ENCODE measurements around the gene POLR2I.
"Not testable (repeated sequence)": the region's sequence is repeated elsewhere in the genome, so short reads cannot be mapped to it uniquely, and the experiment has no call there.

POLR2I gene

DNA sequence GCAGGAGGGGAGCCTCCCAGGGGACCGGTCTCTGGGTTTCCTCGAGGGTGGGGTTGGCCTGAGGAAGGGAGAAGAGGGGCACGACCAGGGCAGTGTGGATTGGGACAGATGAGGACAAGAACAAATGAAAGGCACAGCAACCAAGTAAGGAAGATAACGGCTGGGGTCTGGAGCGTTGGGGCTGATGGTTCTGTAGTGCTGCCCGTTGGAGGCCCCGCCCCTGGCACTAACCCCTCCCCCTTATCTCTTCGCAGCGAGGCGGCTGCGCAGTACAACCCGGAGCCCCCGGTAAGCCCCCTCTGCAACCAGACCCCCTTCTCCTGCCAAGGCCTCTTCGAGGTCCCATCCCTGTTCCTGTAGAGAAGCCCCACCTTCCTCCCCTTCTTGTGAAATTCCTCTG, 27.4 kb upstream of the POLR2I start:
- no peak for DNase-seq (ENCODE audit: low read depth in 1 of 2, low spot score in 1 of 2)
- no peak for TF ChIP-seq JUND (IDR thresholded peaks at IDR 0.05; ENCODE audit: low read depth)
- in situ Hi-C loops (cut with HindIII; ENCODE audit: low pct_unique_long_range_greater_than_20kb, low sequenced_read_pairs): no loop called here

DNA sequence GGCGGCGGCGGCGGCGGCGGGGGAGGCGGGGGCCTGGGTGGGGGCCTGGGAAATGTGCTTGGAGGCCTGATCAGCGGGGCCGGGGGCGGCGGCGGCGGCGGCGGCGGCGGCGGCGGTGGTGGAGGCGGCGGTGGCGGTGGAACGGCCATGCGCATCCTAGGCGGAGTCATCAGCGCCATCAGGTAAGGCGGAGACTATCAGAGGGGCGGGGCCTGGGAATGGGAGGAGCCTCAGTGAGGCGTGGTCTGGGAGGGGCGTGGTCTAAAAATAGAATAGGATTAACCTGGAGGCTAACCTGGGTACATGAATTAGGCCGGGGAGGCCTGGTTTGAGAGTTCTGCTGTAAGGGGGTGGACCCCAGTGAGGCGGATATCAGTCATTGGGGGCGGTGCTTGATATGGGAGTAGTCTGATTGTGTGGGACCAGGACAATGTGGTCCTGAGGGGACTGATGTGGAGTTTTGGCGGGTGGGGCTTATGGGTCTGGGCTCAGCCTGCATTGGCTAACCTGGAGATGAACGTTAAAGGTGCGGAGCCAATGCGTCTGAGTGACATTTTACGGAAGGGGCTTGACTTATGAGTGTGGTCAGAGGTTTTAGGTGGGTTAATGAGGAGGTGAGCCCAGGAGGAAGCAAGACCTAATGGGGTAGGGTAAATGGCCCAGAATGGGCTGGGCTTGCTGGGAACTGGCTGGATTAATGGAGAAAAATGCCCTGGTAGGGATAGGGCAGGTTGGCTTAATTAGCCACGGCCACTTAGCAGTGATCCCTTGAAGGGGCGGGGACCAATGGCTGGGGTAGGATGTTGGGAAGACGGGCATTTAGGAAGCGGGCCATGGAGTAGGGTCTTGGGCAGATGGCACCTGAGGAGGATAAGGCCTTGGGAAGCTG, 26.6 kb upstream of the POLR2I start:
- DNase-seq (ENCODE audit: low read depth in 1 of 2, low spot score in 1 of 2): peak; percentile 86 to 91
- TF ChIP-seq JUND (IDR thresholded peaks at IDR 0.05; ENCODE audit: low read depth): no peak
- in situ Hi-C loops (cut with HindIII; ENCODE audit: low pct_unique_long_range_greater_than_20kb, low sequenced_read_pairs): no loop called here

DNA sequence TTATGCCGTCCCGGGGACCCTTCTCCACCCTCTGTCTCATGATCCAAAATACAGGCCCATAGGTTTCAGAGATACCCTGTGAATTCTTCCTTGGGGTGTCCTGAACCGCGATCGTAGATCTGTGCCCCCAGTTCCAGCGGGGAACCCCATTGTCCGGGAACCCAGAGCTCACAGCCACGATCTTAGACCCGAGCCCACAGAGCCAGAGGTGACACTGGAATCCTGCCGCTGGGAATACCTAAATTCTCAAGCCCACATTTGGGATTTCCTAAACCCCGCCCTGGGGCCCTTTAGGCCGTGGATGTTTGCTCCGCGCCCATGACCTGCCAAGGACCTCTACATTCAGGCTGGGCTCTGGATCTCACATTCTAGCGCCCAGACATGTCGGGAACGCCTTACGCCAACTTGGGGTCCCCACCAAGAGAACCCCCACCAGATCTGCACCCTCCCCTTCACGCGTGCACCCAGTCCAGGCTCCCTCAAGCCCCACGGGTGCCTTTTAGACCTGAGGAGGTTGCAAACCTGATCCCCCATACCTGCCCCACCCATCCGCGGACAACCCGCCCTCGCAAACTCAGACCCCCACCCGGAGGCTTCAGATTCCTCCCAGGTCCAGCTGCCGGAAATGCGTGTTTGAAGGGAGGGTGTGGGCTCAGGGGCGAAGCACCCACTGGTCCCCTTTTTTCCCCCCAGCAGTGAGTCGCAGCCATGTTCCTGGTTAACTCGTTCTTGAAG, 25.8 kb upstream of the POLR2I start:
- peak; percentile 31 to 71 for DNase-seq (ENCODE audit: low read depth in 1 of 2, low spot score in 1 of 2)
- in situ Hi-C loops (cut with HindIII; ENCODE audit: low pct_unique_long_range_greater_than_20kb, low sequenced_read_pairs): no loop called here
- no peak for TF ChIP-seq JUND (IDR thresholded peaks at IDR 0.05; ENCODE audit: low read depth)

DNA sequence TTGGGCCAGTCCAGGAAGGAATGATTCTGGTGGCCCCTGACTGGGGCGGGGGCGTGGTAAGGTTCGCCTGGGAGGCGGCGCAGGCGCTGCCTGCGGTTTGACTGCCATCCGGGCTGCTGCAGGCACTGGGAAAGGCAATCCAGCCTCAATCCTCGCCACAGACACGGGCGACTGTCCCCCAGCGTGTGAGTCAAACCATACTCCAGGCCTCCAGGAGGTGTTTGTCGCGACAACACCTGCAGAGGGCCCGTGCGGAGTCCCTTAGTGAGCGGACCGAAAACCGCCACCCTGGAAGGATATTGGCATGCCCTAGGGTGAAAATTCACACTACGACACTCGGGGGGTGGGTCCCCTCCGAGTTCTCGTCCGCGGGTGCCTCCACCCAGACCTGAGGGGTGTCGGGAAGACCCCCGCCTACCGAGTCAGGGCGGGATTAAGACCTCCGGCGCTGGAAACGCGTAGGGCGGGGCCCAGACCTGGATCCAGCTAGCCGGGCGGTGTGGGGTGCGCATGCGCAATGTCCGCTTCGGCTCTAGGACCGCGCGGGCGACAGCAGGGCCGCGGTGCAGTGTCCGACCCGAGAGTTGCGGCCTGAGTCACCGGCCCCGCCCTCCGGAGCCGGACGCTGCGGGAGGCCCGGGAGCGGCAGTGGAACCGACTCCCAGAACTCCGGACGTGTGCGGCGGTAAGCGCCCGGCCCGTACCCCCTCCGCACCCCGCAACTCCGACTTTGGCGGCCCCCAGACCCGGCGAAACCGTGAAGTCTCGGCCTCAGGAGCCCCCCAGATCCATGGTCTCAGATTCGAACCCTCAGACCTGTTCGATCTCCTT, 25.0 kb upstream of the POLR2I start, which contains the start of gene CAPNS1:
CAPNS1 (plus strand) TSS at position 594 of the 831 bp plus-strand sequence. CDS start 946 bp downstream, outside the sequence.
- DNase-seq (ENCODE audit: low read depth in 1 of 2, low spot score in 1 of 2): peak; percentile 87 to 95
- in situ Hi-C loops (cut with HindIII; ENCODE audit: low pct_unique_long_range_greater_than_20kb, low sequenced_read_pairs): no loop called here
- TF ChIP-seq JUND (IDR thresholded peaks at IDR 0.05; ENCODE audit: low read depth): no peak

DNA sequence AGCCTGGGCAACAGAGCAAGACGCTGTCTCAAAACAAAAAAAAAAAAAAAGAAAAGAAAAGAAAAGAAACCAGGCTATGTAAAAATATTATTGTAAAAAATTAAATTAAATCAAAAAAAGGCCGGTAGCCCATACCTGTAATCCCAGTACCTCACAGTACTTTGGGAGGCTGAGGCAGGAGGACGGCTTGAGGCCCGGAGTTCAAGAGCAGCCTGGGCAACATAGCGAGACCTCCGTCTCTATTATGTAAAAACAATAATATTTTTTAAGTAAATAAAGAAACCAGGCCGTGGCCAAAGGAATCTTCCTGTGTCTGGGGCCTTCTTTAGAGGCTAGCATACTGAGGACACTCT, 24.4 kb upstream of the POLR2I start:
- no peak for TF ChIP-seq JUND (IDR thresholded peaks at IDR 0.05; ENCODE audit: low read depth)
- no peak for DNase-seq (ENCODE audit: low read depth in 1 of 2, low spot score in 1 of 2)
- in situ Hi-C loops (cut with HindIII; ENCODE audit: low pct_unique_long_range_greater_than_20kb, low sequenced_read_pairs): no loop called here

DNA sequence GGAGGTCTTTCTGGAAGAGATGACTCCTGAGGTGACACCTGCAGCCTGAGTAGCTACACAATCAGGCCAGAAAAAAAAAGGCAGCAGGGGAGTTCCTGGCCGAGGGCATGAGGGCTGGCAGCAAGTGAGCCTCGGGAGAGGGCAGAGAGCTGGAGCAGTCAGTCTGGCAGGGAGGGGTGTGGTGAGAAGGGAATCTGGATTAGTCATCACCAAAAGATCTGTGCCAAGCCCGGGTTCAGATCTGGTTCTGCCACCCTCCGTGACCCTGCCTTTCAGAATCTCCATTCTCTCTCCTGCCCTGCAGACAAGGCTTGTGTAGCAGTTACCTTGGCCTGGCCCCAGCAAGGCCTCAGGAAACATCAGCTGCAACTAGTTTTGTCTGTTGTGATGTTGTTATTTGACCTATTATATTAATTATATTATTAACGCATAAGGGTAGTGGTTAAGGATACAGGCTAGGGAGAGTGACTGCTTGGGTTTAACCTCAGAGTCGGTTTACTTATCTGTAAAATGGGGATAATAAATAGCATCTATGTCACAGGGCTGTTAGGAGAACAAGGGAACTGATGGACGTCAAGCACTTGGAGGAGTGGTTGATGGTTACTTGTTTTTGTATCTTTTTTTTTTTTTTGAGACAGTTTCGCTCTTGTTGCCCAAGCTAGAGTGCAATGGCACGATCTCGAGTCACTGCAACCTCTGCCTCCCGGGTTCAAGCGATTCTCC, 22.4 kb upstream of the POLR2I start:
- in situ Hi-C loops (cut with HindIII; ENCODE audit: low pct_unique_long_range_greater_than_20kb, low sequenced_read_pairs): no loop called here

DNA sequence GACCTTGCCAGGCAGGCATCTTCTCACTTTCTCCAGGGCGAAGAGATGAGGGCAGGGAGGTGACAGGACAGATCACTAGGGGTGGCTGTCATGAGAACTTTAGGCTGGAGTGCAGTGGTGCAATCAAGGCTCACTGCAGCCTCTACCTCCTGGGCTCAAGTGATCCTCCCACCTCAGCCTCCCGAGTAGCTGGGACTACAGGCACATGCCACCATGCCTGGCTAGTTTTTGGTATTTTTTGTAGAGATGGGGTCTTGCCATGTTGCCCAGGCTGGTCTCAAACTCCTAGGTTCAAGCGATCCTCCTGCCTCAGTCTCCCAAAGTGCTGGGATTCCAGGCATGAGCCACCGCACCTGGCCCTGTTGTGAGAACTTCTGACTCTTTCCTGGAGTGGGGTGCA, 20.2 kb upstream of the POLR2I start:
- DNase-seq (ENCODE audit: low read depth in 1 of 2, low spot score in 1 of 2); in situ Hi-C loops (cut with HindIII; ENCODE audit: low pct_unique_long_range_greater_than_20kb, low sequenced_read_pairs): not testable (repeated sequence)

More for the DNA sequence above, 22.4 kb upstream of the POLR2I start:
- 0 out of 2 replicates have a peak, but pooled peaks have one; percentile 27 for TF ChIP-seq JUND (IDR thresholded peaks at IDR 0.05; ENCODE audit: low read depth)
- DNase-seq (ENCODE audit: low read depth in 1 of 2, low spot score in 1 of 2): peak in 1 of 2 experiments; percentile 58

DNA sequence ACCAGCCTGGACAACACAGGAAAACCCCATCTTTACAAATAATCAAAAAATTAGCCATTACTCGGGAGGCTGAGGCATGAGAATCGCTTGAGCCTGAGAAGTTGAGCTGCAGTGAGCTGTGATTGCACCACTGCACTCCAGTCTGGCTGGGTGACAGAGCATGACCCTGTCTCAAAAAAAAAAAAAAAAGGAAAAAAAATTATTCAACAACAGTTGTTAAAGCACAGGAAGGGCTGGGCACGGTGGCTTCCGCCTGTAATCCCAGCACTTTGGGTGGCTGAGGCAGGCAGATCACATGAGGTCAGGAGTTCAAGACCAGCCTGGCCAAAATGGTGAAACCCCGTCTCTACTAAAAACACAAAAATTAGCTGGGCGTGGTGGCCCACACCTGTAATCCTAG, 16.5 kb upstream of the POLR2I start:
- DNase-seq (ENCODE audit: low read depth in 1 of 2, low spot score in 1 of 2); in situ Hi-C loops (cut with HindIII; ENCODE audit: low pct_unique_long_range_greater_than_20kb, low sequenced_read_pairs): not testable (repeated sequence)

DNA sequence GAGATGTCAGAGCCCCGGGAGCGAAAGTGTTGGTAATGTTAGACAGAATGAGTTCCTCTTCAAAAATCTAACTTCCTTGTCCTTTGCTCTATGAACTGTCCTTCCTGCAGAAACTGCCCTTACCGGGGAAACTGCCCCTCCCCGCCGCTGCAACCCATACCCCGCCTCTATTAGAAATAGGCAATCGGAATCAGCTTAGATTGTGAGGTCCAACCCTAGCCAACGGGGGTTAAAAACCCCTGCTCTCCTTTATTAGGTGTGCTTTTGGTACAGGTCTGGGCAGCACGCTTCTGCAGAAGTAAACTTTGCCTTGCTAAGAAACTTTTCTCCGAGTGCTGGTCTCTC, 13.7 kb upstream of the POLR2I start:
- DNase-seq (ENCODE audit: low read depth in 1 of 2, low spot score in 1 of 2): peak in 1 of 2 experiments; percentile 13
- TF ChIP-seq JUND (IDR thresholded peaks at IDR 0.05; ENCODE audit: low read depth): no peak
- in situ Hi-C loops (cut with HindIII; ENCODE audit: low pct_unique_long_range_greater_than_20kb, low sequenced_read_pairs): no loop called here

DNA sequence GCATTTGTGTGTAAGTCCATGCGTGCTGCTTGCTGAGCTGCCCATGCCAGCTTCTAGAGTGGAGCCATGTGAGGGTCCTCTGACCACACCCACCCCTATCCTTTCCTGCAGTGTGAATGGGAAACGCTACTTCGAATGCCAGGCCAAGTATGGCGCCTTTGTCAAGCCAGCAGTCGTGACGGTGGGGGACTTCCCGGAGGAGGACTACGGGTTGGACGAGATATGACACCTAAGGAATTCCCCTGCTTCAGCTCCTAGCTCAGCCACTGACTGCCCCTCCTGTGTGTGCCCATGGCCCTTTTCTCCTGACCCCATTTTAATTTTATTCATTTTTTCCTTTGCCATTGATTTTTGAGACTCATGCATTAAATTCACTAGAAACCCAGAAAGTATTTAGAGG, 10.9 kb upstream of the POLR2I start:
- TF ChIP-seq JUND (IDR thresholded peaks at IDR 0.05; ENCODE audit: low read depth): no peak
- DNase-seq (ENCODE audit: low read depth in 1 of 2, low spot score in 1 of 2): no peak
- in situ Hi-C loops (cut with HindIII; ENCODE audit: low pct_unique_long_range_greater_than_20kb, low sequenced_read_pairs): no loop called here

DNA sequence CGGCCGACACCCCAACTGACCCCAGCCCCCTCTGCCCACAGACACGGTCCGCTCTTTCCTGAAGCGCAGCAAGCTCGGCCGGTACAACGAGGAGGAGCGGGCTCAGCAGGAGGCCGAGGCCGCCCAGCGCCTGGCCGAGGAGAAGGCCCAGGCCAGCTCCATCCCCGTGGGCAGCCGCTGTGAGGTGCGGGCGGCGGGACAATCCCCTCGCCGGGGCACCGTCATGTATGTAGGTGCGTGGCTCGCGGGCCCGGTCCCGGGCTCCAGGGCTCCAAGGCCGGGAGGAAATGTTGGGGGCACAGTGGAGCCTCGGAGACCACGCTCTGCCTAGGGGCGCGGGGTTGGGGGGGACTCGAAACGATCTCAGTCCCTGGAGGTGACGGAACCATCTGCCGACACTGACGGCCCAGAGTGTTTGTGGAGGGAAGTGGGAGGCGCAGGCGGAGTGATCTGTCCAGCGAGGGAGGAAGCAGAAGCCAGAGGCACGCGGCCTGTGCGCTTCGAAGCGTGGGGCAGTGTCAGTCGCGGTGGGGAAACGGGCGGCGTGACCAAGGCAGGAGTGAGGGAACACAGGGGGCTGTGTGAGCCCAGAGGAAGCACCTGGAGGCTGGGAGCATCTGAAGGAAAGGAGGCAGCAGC, 6.9 kb upstream of the POLR2I start:
- in situ Hi-C loops (cut with HindIII; ENCODE audit: low pct_unique_long_range_greater_than_20kb, low sequenced_read_pairs): no loop called here

DNA sequence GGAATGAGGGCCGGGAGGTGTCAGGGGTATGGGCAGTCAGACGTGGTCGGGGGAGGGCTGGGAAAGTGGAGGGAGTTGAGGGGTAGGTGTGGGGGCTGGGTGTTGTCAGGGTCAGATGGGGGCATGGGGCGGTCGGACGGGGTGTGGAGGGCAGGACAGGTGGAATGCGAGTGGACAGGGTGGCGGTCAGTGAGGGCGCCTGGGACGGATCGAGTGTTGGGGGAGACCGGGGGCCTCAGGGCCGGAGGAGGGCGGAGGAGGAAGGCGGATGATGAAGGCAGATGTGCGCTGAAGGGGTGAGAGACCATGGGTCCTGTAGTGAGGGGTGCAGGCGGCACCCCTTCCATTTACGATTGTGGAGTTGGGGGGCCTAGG, 6.3 kb upstream of the POLR2I start:
- no peak for DNase-seq (ENCODE audit: low read depth in 1 of 2, low spot score in 1 of 2)
- in situ Hi-C loops (cut with HindIII; ENCODE audit: low pct_unique_long_range_greater_than_20kb, low sequenced_read_pairs): no loop called here
- TF ChIP-seq JUND (IDR thresholded peaks at IDR 0.05; ENCODE audit: low read depth): no peak

More for the DNA sequence above, 6.9 kb upstream of the POLR2I start:
- DNase-seq (ENCODE audit: low read depth in 1 of 2, low spot score in 1 of 2): no peak
- no peak for TF ChIP-seq JUND (IDR thresholded peaks at IDR 0.05; ENCODE audit: low read depth)

Data from T47D (cell line).